ENCODE data around the gene MYH3. TPM values are rescaled to one million over a fixed set of nuclear protein-coding genes. Genes with fewer than 3 reads are reported as not detected.

The MYH3 gene
- total RNA-seq, 1 donor from 2014 or later: 4.9 TPM

- Histone ChIP-seq H3K4me3 (no peak overlapping the region), H3K27me3 (no peaks in the 10 kb centered on the region), H3K36me3 (no peaks in the 10 kb centered on the region), H3K9me3 (no peaks in the 10 kb centered on the region), H3K4me1 (no peaks in the 10 kb centered on the region), H3K27ac (no peak overlapping the region)
- DNase-seq (ENCODE audit: extremely low spot score in 2 of 2): no peak
- intact Hi-C loops (cut with DNase I): no loop called here
- no peak for TF ChIP-seq POLR2A (IDR thresholded peaks at IDR 0.05)
- TF ChIP-seq, protein P1, sequence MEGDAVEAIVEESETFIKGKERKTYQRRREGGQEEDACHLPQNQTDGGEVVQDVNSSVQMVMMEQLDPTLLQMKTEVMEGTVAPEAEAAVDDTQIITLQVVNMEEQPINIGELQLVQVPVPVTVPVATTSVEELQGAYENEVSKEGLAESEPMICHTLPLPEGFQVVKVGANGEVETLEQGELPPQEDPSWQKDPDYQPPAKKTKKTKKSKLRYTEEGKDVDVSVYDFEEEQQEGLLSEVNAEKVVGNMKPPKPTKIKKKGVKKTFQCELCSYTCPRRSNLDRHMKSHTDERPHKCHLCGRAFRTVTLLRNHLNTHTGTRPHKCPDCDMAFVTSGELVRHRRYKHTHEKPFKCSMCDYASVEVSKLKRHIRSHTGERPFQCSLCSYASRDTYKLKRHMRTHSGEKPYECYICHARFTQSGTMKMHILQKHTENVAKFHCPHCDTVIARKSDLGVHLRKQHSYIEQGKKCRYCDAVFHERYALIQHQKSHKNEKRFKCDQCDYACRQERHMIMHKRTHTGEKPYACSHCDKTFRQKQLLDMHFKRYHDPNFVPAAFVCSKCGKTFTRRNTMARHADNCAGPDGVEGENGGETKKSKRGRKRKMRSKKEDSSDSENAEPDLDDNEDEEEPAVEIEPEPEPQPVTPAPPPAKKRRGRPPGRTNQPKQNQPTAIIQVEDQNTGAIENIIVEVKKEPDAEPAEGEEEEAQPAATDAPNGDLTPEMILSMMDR (IDR thresholded peaks at IDR 0.05): no peak
- no peak for TF ChIP-seq POLR2AphosphoS5 (IDR thresholded peaks at IDR 0.05; ENCODE audit: insufficient read depth in 1 of 2, low read depth in 1 of 2)
These were observed 53.2 kb downstream of the MYH3 start for GRCh38 chr17:10603931-10604330.

DNA sequence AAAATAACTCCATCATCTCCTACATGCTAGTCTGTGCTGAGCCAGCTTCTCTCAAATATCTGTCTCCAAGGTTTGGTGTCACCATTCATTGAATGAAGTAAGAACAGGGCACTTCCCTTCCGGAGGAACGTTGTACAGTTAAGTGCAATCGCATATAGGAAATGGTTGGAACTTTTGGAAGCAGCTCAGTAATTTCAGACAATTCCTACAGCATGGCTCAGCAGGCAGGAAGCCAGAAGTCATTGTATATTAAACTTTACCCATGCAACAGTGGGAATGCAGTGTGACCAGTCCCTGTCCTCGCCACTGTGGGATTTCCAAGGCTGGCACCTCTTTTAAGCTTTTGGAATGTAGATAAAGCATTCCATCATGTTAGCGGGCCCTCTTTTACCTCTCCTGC lies 56.5 kb downstream of the MYH3 start:
- TF ChIP-seq, protein P1 (IDR thresholded peaks at IDR 0.05): no peak
- TF ChIP-seq POLR2AphosphoS5 (IDR thresholded peaks at IDR 0.05; ENCODE audit: insufficient read depth in 1 of 2, low read depth in 1 of 2): no peak
- no peak for TF ChIP-seq POLR2A (IDR thresholded peaks at IDR 0.05)
- H3K36me3 ChIP-seq: no peaks in the 10 kb centered on the region
- no peak overlapping the region for H3K27ac ChIP-seq
- no peaks in the 10 kb centered on the region for H3K4me1 ChIP-seq
- H3K4me3 ChIP-seq: no peak overlapping the region
- H3K9me3 ChIP-seq: no peaks in the 10 kb centered on the region
- no peak for DNase-seq (ENCODE audit: extremely low spot score in 2 of 2)
- intact Hi-C loops (cut with DNase I): no loop called here
- H3K27me3 ChIP-seq: no peaks in the 10 kb centered on the region

DNA sequence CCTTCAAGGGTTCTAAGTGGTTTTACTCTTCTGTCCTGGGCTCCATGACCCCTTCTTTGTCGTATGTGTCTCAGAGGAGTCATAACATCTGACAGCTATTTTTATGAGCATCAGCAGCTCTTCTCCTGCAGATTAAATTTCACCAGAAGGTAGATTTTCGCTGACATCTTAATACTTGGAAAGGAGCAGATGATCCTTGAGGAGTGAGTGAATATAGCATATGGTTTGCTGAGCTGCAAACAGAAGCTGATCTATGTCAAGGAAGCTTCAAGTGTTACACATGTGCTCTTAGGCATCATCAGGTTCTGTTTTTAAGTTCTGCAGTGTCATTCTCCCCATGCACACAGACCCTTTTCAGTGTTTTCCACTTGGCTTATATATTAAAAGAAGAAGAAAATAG lies 58.5 kb downstream of the MYH3 start:
- Histone ChIP-seq H3K27ac (no peak overlapping the region), H3K27me3 (no peaks in the 10 kb centered on the region), H3K4me3 (no peak overlapping the region), H3K4me1 (no peaks in the 10 kb centered on the region), H3K36me3 (no peaks in the 10 kb centered on the region), H3K9me3 (no peaks in the 10 kb centered on the region)
- TF ChIP-seq POLR2A (IDR thresholded peaks at IDR 0.05) (no peak), POLR2AphosphoS5 (IDR thresholded peaks at IDR 0.05; ENCODE audit: insufficient read depth in 1 of 2, low read depth in 1 of 2) (no peak)
- TF ChIP-seq, protein P1 (IDR thresholded peaks at IDR 0.05): no peak
- intact Hi-C loops (cut with DNase I): no loop called here
- no peak for DNase-seq (ENCODE audit: extremely low spot score in 2 of 2)

GRCh38 chr17:10589553-10590145 lies 67.5 kb downstream of the MYH3 start:
- Histone ChIP-seq H3K4me3 (no peak overlapping the region), H3K27me3 (no peaks in the 10 kb centered on the region), H3K4me1 (no peaks in the 10 kb centered on the region), H3K36me3 (no peaks in the 10 kb centered on the region), H3K27ac (no peak overlapping the region), H3K9me3 (no peaks in the 10 kb centered on the region)
- TF ChIP-seq POLR2AphosphoS5 (IDR thresholded peaks at IDR 0.05; ENCODE audit: insufficient read depth in 1 of 2, low read depth in 1 of 2) (no peak), POLR2A (IDR thresholded peaks at IDR 0.05) (no peak)
- TF ChIP-seq, protein P1 (IDR thresholded peaks at IDR 0.05): no peak
- DNase-seq (ENCODE audit: extremely low spot score in 2 of 2): no peak
- intact Hi-C loops (cut with DNase I): no loop called here

DNA sequence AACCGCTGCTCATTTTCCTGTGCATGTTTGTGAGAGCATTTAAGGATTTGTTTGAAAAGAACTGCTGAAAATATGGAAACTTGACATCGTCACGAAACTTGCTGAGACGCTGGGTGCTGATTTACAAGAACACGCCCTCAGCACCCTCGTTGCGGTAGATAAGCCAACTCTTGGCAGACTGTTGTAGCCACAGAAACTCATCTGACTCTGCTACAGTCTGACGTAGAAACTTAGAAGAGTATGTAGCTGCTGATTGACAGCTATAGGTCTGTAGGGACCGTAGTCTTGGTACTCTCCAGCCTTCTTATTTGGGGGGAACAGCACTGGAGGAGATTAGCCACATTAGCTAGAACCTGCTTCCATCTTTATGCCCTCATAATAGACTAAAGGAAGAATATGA lies 71.6 kb downstream of the MYH3 start:
- Histone ChIP-seq H3K27me3 (no peaks in the 10 kb centered on the region), H3K36me3 (no peaks in the 10 kb centered on the region), H3K27ac (no peak overlapping the region), H3K9me3 (no peaks in the 10 kb centered on the region), H3K4me3 (no peak overlapping the region), H3K4me1 (no peaks in the 10 kb centered on the region)
- TF ChIP-seq POLR2AphosphoS5 (IDR thresholded peaks at IDR 0.05; ENCODE audit: insufficient read depth in 1 of 2, low read depth in 1 of 2) (no peak), POLR2A (IDR thresholded peaks at IDR 0.05) (no peak)
- TF ChIP-seq, protein P1 (IDR thresholded peaks at IDR 0.05): no peak
- no peak for DNase-seq (ENCODE audit: extremely low spot score in 2 of 2)
- intact Hi-C loops (cut with DNase I): no loop called here
